ENCODE results near the gene PCNX4.

GRCh38 chr14:60189923-60190840 is 98.5 kb downstream of the PCNX4 start:
- TF ChIP-seq CTCF (IDR thresholded peaks at IDR 0.05) (no peak), EP300 (IDR thresholded peaks at IDR 0.05) (no peak), POLR2A (IDR thresholded peaks at IDR 0.05) (no peak), POLR2AphosphoS5 (IDR thresholded peaks at IDR 0.05) (no peak)
